Lower leg skin (tissue), 4 donors: ENCODE measurements around the gene DFFB. TPM values are rescaled to one million over a fixed set of nuclear protein-coding genes. Genes with fewer than 3 reads are reported as not detected.

Experiments used
- DNase-seq, 2 donors: peaks; one replicate each; pipeline ENCODE4 v3.0.0-alpha.2; 2019; ENCODE audit warnings: low spot score in 2 of 2
- H3K4me3 ChIP-seq: fragments of 200-600 bp; sonication (generic); 2 replicates; pipeline ENCODE4 v1.5.1; 2017; ENCODE audit warnings: mild to moderate bottlenecking, low read depth; ENCODE audit not compliant: poor library complexity, severe bottlenecking
- CTCF ChIP-seq, 3 donors: fragments of 450-650 bp; IDR thresholded peaks; one replicate each; pipeline ENCODE4 v1.5.1; 2016; ENCODE audit warnings: antibody characterized with exemption in 3 of 3, mild to moderate bottlenecking in 3 of 3, moderate library complexity in 2 of 3
- POLR2A ChIP-seq, 2 donors: fragments of 450-650 bp; IDR thresholded peaks; one replicate each; pipeline ENCODE4 v1.6.1; 2016 to 2017; ENCODE audit warnings: antibody characterized with exemption in 2 of 2, mild to moderate bottlenecking in 1 of 2, moderate library complexity in 1 of 2
- WGBS, 2 donors: methylation state at CpG; one replicate each; pipeline ENCODE4 v1.1.5; 2018; 5-methylcytosine and 5-hydroxymethylcytosine counted together
- intact Hi-C: fragments of 100-400 bp; cut with DNase I; formaldehyde crosslinking; loops from one replicate; pipeline ENCODE4 v1.15.0; 2023; ENCODE audit warnings: low total_unique reads
- total RNA-seq, 4 donors: library from RNA; depleted of rRNA; stranded (reverse); fragments of >200 nt; gene quantifications; one replicate each; pipeline ENCODE4 v1.1.0, GENCODE V29; 2016

The DFFB gene
- total RNA-seq, 4 donors from 2014 or later: 3.0 to 10.3 (median 6.8) TPM

GRCh38 chr1:3820316-3820715 is 37.0 kb upstream of the DFFB start:
- intact Hi-C loops: no loop called here
- TF ChIP-seq CTCF (IDR thresholded peaks at IDR 0.05) (no peak), POLR2A (IDR thresholded peaks at IDR 0.05) (no peak)
- 83 to 88% methylated on average over 8 of the region's 8 CpGs for WGBS, 2 donors
- no peak for DNase-seq
- H3K4me3 ChIP-seq: no peak overlapping the region

DNA sequence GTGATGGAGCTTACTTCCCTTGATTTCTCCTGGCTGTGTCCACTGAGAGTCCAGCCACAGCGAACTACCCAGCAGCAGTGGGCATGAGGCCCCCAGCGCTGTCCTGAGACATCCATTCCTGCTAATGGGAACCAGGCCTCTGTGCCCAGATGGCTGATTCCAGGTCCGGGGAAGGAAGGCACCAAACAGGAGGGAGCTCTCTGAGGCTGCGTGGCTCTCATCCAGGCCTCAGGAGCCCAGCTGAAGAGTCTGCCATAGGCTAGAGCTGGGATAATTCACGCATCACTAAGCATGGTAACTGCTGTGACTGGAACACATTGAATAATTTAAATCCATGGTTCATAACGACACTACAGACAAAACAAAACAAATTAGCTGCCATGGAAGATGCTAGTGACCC is 36.3 kb upstream of the DFFB start:
- 83 to 89% methylated on average over 6 of the region's 6 CpGs for WGBS, 2 donors
- intact Hi-C loops: no loop called here
- no peak overlapping the region for H3K4me3 ChIP-seq
- TF ChIP-seq CTCF (IDR thresholded peaks at IDR 0.05) (no peak), POLR2A (IDR thresholded peaks at IDR 0.05) (no peak)
- no peak for DNase-seq

GRCh38 chr1:3821447-3821846 is 35.8 kb upstream of the DFFB start:
- no peak overlapping the region for H3K4me3 ChIP-seq
- DNase-seq: no peak
- intact Hi-C loops: no loop called here
- WGBS, 2 donors: 84 to 88% methylated on average over 13 of the region's 13 CpGs
- no peak for TF ChIP-seq POLR2A (IDR thresholded peaks at IDR 0.05)
- no peak for TF ChIP-seq CTCF (IDR thresholded peaks at IDR 0.05)

GRCh38 chr1:3821908-3822307 is 35.4 kb upstream of the DFFB start:
- no peak for DNase-seq
- no peak overlapping the region for H3K4me3 ChIP-seq
- intact Hi-C loops: no loop called here
- TF ChIP-seq CTCF (IDR thresholded peaks at IDR 0.05): no peak
- TF ChIP-seq POLR2A (IDR thresholded peaks at IDR 0.05): no peak
- 87% methylated on average over 15 of the region's 15 CpGs for WGBS, 2 donors

DNA sequence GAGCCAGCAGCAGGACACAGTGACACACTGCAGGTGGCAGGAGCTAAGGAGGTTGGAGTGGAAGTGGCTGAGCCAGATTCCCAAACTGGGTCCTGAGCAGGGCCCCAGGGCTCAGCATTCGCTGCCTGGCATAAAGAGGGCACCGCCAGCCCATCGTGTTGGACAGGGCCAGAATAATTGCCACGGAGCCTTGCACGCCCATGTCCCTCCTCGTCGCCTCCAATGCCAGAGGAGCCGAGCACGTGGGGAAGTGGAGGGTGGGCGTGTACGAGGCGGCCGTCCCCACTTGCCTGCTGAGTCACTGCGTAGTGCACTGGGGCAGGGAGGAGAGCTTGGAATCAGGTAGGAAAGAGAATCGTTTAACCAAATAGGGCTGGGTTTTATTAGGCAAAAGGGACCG is 34.9 kb upstream of the DFFB start:
- H3K4me3 ChIP-seq: no peak overlapping the region
- DNase-seq: no peak

More for the DNA sequence above, 34.9 kb upstream of the DFFB start:
- WGBS, 2 donors: 75 to 82% methylated on average over 16 of the region's 16 CpGs
- intact Hi-C loops: no loop called here
- TF ChIP-seq POLR2A (IDR thresholded peaks at IDR 0.05) (no peak), CTCF (IDR thresholded peaks at IDR 0.05) (no peak)
